Measurements from ENCODE around the gene DST. TPM values are rescaled to one million over a fixed set of nuclear protein-coding genes. Genes with fewer than 3 reads are reported as not detected.

Gene DST
- total RNA-seq, 1 donor from 2014 or later, result 260 TPM

DNA sequence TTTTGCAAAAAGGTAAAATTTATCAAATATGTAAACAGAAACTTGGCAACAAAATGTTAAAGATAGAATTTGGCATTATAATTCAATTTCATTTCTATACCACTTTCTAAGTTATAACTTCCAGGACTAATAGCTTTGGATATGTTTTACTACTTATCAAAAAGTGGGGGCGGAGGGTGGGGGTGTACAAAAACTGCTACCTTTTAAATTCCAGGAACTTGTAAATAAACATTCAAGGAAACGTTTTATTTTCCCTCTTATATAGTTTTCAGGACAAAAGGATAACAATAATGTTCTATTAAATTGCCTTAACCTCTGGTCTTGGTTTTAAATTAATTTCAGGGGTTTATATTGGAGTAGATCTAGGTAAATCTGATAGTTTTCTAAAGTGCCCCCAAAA is 103.8 kb downstream of the DST start:
- no peak for DNase-seq (ENCODE audit: low read depth, low spot score)

DNA sequence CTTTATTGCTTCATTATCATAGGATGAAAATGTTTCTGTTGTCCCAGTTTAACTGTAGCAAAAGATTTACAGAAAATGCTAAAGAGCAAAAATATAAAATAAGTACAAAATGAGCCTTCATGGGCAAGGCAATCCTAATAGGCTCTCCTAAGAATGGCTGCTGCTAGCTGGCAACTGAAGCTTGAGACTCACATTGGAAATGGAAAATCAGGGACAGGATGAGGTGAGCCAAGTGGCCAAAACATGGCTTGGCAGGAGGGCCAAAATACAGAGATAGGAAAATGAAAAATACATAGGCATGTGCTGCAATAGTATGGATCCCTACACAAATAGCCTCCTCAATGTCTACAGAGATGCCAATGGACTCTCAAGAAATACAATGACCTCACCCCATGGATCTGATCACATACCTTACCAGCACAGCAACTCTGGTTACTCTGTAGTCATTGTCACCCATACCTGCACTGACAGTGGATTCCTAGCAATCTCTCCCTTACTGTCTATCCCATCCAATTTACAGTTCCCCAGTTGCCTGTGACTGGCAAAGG is 105.4 kb downstream of the DST start:
- no peak for DNase-seq (ENCODE audit: low read depth, low spot score)

DNA sequence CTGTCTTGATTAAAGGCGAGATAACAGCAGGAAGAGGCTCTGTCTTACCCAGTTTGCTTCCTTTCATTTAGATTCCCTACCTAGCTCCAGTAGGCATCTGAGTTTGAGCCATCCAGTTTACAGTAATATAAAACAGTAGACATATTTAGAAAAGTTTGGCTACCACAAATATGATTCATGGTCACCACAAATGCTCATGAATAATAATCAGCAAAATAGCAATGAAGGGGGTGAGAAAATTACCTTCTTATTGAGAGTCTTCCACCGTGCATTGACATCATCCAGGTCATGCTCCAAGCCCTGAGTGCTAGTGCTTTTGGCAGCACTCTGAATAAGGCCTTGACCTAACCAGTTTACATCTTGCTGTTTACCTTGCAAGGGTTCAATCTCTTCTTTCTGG is 106.2 kb downstream of the DST start:
- no peak for DNase-seq (ENCODE audit: low read depth, low spot score)

GRCh38 chr6:56535626-56536025 is 107.1 kb downstream of the DST start:
- DNase-seq (ENCODE audit: low read depth, low spot score), result no peak

DNA sequence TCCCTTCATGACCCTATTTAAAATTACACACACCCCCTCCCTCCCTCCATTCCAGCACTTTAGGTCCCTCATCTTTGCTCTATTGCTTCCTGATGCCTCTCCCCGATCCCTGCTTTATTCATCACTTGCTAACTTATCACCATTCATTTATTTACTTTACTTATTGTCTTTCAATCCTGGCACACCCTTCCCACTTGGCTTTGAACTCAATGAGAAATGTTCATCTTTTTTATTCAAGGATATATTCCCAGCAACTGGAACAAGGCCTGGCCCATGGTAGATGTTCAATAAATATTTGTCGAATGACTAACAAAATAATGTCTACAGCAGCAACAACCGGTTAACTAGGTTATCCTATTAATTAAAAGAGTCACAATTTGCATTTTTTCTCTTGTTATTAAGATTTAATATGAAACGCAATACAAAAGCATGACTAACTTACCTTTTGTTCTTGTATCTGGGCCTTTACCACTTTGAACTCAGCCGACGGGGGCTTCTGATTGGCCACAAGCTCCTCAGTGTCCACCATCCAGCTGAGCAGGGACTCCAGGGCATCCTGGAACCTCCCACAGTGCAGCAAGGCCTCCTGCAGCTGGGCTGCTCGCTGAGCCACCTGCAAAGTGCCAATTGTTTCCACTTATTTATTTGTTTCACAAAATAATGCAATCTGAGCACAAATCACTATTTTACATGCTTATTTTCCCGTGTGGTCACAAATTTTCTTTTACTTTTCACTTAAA is 107.8 kb downstream of the DST start:
- DNase-seq (ENCODE audit: low read depth, low spot score), result no peak

DNA sequence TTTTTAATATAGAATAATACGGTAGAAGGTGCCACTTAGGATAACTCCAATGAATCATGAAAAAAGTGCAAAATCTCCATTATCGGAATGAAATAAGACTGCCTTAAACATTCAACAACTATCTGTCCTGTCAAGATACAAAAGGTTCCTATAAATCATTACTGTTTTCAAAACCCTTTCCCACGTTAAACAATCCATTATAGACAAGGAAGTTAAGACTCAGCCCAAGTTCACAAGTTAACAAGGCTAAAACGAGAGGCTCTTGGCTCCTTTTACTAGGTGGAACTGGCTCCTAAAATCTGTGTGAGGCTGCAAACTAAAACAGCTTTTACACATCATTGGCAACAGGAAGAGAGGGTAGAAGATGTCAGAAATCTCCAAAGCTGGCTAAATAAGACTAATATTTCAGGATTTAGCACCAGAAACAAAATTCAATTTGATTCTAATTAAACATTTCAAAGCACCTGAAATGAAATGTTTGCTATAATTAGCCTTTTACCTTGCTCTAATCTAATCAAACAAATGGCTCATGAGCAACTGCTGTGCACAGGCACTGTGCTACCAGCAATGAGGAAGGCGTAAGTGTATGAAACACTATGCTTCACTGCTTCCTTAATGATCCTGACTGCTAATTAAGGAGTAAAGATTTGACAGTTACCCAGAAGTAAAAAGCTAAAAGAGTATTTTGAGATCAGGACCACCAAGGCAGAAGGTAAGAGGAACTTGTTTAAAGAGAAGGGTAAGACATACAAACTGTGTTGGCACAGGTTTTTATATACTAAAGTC is 109.7 kb downstream of the DST start:
- DNase-seq (ENCODE audit: low read depth, low spot score), result no peak

- no peak for DNase-seq (ENCODE audit: low read depth, low spot score)
Observed at GRCh38 chr6:56531839-56532595, 110.7 kb downstream of the DST start.

DNA sequence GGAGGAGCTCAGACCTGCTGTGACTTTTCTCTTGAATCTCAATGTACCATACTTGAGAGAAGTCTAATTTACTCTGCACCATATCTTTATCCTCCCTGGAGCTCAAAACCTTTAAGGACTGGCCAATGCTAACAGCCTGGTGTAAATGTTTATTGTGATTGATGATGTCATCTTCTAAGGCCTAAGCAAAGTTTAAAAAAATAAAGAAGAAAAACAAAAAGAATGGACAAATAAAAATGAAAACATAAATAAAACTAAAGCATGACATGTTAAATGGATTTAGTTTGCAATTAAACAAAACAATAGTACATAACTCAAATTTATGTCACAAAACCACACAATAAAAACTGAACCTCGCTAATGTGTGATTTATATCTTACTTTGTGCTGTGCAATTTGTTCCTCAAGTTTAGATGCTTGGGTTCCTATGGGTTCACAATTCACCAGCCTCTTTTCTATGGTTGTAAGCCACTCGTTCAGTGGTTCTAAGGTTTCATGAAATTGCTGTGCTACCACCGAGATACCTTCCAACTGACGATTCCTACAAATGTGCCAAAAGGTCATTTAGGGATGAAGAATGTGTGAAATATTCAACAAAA is 113.0 kb downstream of the DST start:
- no peak for DNase-seq (ENCODE audit: low read depth, low spot score)

DNA sequence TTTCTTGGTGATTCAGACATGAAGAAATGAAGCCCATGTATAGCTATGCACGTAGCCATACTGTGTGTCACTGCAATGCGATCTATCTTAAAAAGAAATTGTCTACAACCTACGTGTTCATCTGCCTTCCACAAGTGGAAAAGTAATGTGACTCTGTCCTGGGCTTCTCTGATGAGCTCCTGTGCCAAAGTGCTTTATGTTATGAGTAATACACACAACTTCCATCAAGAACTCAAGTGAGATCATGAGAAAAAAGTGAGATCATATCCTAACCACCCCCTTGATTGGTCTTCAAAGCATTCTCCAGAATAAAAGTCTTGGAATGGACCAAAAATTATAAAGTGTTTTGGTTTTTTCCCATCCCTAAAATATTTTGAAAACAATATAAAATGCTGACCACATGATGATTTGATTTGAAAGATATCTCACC is 114.3 kb downstream of the DST start:
- DNase-seq (ENCODE audit: low read depth, low spot score), result peak; percentile 5

DNA sequence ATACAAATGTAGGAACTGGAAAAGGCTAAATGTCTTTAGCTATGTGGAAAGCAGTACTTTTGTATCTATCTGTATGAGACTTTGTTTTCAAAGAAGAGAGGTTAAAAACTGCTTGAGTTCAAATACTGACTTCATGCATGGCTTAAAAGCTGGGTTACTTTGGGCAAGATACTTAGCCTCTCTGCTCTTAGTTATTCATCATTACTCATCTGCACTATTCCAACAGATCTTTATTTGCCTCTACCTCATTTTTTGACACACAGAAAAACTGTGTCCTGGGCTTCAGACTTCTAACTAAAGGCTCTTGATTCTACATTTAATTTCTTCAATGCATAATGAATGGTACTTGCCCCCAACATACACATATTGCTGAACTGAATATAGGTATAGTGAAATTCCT is 114.8 kb downstream of the DST start:
- DNase-seq (ENCODE audit: low read depth, low spot score), result no peak

DNA sequence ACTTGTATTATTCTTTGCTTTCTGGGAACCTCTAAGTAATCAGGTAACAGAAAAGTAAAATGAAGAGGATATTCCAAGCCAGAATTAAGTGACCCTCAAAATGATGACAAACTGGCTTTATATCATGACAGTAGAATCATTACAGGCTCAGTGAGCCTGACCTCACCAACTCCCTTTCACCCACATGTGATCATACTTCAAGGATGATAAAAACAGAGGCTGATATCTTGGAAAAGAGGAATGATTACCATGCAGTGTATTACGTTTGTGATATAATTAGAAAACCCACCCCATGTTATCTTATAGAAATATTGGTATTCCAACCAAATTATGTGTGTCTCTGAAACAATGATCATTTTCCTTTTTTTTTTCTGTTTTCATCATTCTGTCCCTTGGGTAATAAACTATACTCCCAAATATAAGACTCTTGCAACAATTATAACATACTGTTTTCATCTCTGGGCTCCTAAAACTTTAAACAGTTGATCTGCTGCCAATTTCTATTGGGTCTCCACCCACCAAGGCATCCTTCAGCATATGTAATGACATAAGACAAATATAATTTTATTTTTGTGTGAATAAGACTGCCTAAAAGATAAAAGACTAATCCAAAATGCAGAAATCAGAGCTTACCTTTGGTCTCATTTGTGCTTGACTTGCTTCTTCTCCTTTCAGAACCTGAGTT is 115.7 kb downstream of the DST start:
- no peak for DNase-seq (ENCODE audit: low read depth, low spot score)

DNA sequence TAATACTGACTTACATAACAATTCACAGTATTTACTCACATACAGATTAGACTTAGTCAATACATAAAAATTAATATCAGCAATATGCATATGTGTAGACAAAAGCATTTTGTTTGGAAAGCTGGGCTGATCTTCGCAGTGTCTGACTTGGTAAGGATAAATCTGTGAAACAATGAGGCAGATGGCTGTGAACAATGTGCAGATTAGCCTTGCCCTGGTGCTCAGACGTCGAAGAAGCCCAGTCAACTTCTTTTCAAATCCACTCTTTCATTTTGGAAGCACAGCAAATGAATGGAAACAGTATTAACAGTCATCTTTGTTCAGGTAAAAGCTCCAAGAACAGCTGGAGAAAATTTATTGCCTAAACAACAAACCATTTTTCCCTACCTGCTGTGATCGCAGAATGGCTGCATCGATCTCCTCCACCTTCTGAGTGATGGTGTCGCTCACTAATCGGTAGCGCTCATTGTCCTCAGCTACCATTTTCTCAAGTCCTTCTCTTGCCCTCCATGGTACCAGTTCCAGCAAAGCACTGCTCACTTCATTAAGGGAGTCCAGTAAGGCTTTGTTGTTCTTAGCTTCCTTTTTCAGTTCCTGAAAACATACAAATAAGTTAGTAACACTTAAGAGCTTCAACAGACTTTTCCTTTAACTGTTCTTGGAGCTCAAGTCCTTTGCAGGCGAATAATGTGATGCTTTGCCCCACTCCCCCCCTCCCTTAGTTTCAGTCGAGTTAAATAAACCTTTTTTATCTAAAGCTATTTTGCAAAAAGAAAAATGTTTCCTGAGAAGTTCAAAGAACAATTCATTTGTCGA is 116.5 kb downstream of the DST start:
- DNase-seq (ENCODE audit: low read depth, low spot score), result no peak

- DNase-seq (ENCODE audit: low read depth, low spot score), result no peak
Observed at GRCh38 chr6:56524891-56525703, 117.6 kb downstream of the DST start.

DNA sequence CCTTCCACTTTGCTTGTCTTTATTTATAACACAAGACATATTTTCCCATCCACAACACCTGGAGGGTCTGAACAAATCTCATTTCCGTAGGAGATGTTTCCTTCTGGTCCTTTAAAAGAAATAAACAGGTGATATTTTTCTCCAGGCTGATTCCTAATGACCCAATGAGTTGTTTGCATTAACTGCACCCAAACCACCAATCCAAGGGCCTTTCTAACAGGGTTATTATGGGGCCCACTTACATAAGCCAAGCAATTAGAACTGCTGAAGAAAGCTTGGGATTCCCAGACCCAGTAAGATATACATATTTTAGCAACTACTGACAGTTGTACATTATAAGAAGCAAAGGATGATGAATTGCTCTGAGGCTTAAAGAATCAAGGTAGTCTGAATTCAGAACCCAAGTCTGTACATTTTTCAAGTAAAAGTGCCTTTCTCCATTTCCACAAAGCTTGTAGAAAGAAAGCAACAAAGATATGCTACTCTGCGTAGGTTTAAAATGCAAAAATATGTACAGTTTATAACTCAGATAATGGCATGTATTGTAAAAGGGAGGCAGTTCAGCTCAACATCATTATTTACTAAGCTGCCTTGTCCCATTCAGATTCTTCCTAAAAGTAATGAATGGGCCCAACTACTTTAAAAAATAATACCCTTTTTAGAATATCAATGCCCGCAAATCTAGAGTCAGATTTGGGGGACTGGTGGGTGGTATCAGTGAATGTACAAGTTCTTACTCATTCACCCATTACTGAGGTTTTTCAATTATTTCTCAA is 120.0 kb downstream of the DST start:
- no peak for DNase-seq (ENCODE audit: low read depth, low spot score)

DNA sequence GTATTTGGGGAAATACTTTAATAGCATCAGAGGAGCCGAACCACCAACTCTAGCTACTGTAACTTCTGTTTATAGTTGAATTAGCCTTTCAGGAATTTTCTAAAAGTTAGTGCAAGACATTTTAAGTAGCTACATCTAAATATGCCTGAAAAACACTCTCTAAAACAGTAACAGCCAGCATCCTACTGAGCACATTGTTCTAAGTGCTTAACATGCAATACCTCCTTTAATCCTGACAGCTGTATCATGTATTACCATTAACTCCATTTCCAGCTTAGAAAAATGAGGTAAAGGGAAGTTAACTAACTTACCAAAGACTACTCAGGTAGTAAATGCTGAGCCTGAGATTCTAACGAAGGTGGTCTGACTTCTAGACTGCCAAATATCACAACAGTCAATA is 120.7 kb downstream of the DST start:
- no peak for DNase-seq (ENCODE audit: low read depth, low spot score)

DNA sequence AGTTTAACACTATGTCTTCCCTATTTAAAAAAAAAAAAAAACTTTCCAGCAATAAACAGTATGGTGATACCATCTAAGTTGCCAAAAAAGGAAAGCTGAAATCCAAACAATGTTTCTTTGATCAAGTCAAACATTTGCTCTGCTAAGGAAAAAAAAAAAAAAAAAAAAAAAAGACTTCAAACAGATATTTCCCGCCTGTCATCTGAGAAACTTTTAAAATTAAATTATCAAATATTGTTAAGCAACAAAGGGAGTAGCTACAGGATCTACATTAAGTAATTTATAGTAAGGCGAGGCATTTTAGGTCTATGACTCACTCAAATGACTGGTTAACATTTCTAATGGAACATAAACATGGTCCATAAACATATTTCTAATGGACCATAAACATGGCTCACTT is 121.2 kb downstream of the DST start:
- DNase-seq (ENCODE audit: low read depth, low spot score), result no peak

DNA sequence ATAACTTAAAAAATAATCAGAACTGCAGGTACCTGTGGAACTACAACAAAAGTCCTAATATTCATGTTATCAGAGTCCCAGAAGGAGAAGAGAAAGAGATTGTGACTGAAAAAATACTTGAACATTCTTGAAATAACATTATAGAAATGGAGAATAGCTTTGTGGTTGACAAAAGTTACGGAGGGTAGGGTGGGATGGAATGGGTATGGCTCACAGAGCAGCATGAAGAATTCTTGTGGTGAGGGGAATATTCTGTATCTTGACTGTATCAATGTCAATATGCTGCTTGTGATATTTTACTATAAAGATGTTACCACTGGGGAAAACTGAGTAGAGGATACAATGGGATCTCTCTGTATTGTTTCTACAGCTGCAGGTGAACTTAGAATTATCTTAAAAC is 122.5 kb downstream of the DST start:
- DNase-seq (ENCODE audit: low read depth, low spot score), result no peak

DNA sequence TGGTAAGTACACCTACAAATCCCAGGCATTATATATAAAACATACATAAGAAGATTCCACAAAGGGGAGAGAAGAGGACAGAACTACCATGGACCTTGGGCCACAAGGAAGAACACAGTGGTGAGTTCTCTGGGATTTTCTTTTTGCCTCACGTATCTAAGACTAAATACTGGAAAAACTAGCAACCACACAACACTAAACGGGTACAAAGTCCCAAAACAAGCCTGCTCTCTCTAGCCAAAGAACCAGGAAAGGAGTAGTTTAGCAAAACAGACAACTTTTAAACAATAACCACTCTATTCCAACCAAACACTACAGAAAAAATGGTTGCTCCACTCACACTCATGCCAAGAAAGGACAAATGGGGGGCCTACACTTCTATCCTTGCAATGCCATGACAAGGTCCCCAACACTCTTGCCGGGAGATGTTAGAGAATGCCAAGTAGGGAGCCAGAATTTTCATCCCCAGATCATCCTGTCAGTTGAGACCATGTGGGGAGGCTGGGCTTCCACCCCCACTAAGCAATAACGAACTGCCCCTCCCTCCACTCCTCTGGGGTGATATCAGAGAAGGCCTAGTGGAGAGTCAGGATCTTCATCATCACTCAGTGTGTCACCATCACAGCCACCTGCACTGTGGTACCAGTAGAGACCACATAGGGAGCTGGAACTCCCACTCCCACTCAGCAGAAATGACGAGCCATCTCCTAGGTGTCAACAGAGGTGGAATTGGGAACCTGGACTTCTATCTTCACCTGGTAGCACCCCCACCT is 123.5 kb downstream of the DST start:
- DNase-seq (ENCODE audit: low read depth, low spot score), result no peak

Measured in pulmonary artery endothelial cell (primary cell).